Measurements from ENCODE around the gene RNF10.

DNA sequence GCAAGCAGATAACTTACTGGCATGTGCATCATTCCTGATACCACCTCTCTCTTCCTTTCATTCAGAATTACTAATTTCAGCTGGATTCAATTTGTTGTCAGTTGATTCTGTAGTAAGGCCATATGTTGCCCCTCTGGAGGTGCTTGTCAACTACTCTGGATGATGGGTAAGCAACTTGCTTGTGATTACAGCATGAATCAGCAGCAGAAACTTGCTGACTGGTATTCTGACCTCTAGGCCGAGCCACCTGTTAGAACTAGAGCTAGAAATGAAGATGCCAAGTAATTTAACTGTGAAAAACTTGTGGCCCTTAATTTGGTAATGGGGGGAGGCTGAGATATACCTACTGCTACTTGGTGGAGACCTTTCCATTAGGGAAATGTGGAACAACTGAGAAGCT is 5.1 kb downstream of the RNF10 start:
- TF ChIP-seq CTCF (IDR thresholded peaks at IDR 0.05 in 4 of 5, conservative IDR thresholded peaks at IDR 0.05 in 1 of 5) (no peak), POLR2A (IDR thresholded peaks at IDR 0.05) (no peak)

Data from gastrocnemius medialis (tissue), 4 donors.